HCT116 (cell line): Measurements from ENCODE around the gene ST3GAL5. TPM values are rescaled to one million over a fixed set of nuclear protein-coding genes. Genes with fewer than 3 reads are reported as not detected.

Experiments
- ATAC-seq: fragments of 200-7000 bp; cut with Tn5 transposase; 2 replicates; pipeline ENCODE4 v1.9.1; 2020; ENCODE audit warnings: mild to moderate bottlenecking, moderate library complexity
- BruUV-seq: library from RNA; stranded (reverse); fragments of 400-500 nt; replicated peaks from 2 replicates; lab custom pipeline; 2021; lab: Mats Ljungman, UMichigan
- CTCF ChIA-PET: fragments of 300-600 bp; sonication (Branson Sonifier 250); formaldehyde crosslinking; loops from one replicate; lab custom pipeline; 2021; ENCODE audit warnings: antibody characterized with exemption; lab: Charles Lee
- POLR2A ChIA-PET: fragments of 300-600, 350-600 bp; sonication (Branson Sonifier 250); formaldehyde crosslinking; loops from one replicate; lab custom pipeline; 2021; ENCODE audit warnings: antibody characterized with exemption; lab: Charles Lee
- RAD21 ChIA-PET, 2 experiments: fragments of 300-600 bp; sonication (Branson Sonifier 250); formaldehyde crosslinking; loops; one replicate each; lab custom pipeline; 2023; ENCODE audit warnings: low total read pairs in 2 of 2; ENCODE audit not compliant: uncharacterized antibody in 2 of 2, unreplicated experiment in 2 of 2, low non-redundant PET in 1 of 2; lab: Charles Lee
- DNase-seq: peaks from one replicate; pipeline ENCODE4 v3.0.0-alpha.2; 2010; ENCODE audit warnings: low read depth, low spot score
- H2AFZ ChIP-seq: fragments of 200-600 bp; shearing (Covaris generic), sonication (generic); 2 replicates; pipeline ENCODE4 v1.6.1; 2017; ENCODE audit warnings: low read depth, mixed run types, mixed read lengths, antibody characterized with exemption, low read length; ENCODE audit not compliant: poor library complexity, severe bottlenecking
- H3K27ac ChIP-seq: 2 replicates; pipeline ENCODE4 v1.5.1; 2012; ENCODE audit warnings: low read depth, low read length
- H3K27me3 ChIP-seq: fragments of 200-600 bp; sonication (generic); 2 replicates; pipeline ENCODE4 v1.6.1; 2016; ENCODE audit warnings: mixed run types, low read length, mixed read lengths; ENCODE audit not compliant: insufficient read depth
- H3K36me3 ChIP-seq, 2 experiments: fragments of 200-500 bp in 1 of 2; fragments of 200-600 bp in 1 of 2; sonication (Bioruptor generic) in 1 of 2; sonication (generic) in 1 of 2; 2 replicates each; pipeline versions ENCODE4 v1.5.1 to v1.6.1; 2014 to 2016; ENCODE audit warnings: low read length in 2 of 2, inconsistent platforms in 1 of 2, mixed read lengths in 1 of 2, mixed run types in 1 of 2; ENCODE audit not compliant: insufficient read depth in 2 of 2, control insufficient read depth in 1 of 2
- H3K4me1 ChIP-seq, 2 experiments: fragments of 200-600 bp in 1 of 2; sonication (generic) in 1 of 2; 2 replicates each; pipeline versions ENCODE4 v1.5.1 to v1.6.1; 2012 to 2017; ENCODE audit warnings: low read length in 2 of 2, inconsistent platforms in 1 of 2, mild to moderate bottlenecking in 1 of 2, mixed read lengths in 1 of 2, mixed run types in 1 of 2, moderate library complexity in 1 of 2; ENCODE audit not compliant: insufficient read depth in 2 of 2, control insufficient read depth in 1 of 2
- H3K4me2 ChIP-seq: fragments of 200-600 bp; sonication (generic); 2 replicates; pipeline ENCODE4 v1.6.1; 2017; ENCODE audit warnings: mixed run types, low read length, mixed read lengths
- H3K4me3 ChIP-seq, 2 experiments: fragments of 200-600 bp in 1 of 2; sonication (generic) in 1 of 2; replicated peaks in 1 of 2; 2 replicates each; pipeline ENCODE4 v1.5.1; 2011 to 2016; ENCODE audit warnings: low read length in 2 of 2, control low read depth in 1 of 2, low read depth in 1 of 2, mild to moderate bottlenecking in 1 of 2, mixed read lengths in 1 of 2, mixed run types in 1 of 2
- H3K79me2 ChIP-seq: fragments of 200-600 bp; sonication (generic); 2 replicates; pipeline ENCODE4 v1.6.1; 2017; ENCODE audit warnings: mild to moderate bottlenecking, mixed run types, low read length, moderate library complexity, mixed read lengths; ENCODE audit not compliant: insufficient read depth
- H3K9ac ChIP-seq: fragments of 200-600 bp; sonication (generic); 2 replicates; pipeline ENCODE4 v1.6.1; 2016; ENCODE audit warnings: low read length, mixed read lengths
- H3K9me2 ChIP-seq: fragments of 200-600 bp; sonication (generic), shearing (Covaris generic); 2 replicates; pipeline ENCODE4 v1.6.1; 2017; ENCODE audit warnings: mixed run types, mild to moderate bottlenecking, moderate library complexity; ENCODE audit not compliant: insufficient read depth
- H3K9me3 ChIP-seq, 2 experiments: fragments of 200-500 bp in 1 of 2; fragments of 200-600 bp in 1 of 2; sonication (Bioruptor generic) in 1 of 2; sonication (generic) in 1 of 2; 2 replicates each; pipeline ENCODE4 v1.6.1; 2014 to 2017; ENCODE audit warnings: low read length in 2 of 2, mixed read lengths in 2 of 2, inconsistent platforms in 1 of 2, low read depth in 1 of 2, mild to moderate bottlenecking in 1 of 2, mixed run types in 1 of 2, moderate library complexity in 1 of 2; ENCODE audit not compliant: control insufficient read depth in 1 of 2, insufficient read depth in 1 of 2
- H4K20me1 ChIP-seq: fragments of 200-600 bp; sonication (generic), shearing (Covaris generic); 2 replicates; pipeline ENCODE4 v1.6.1; 2017; ENCODE audit warnings: mixed run types, mild to moderate bottlenecking, moderate library complexity; ENCODE audit not compliant: insufficient read depth
- ATF3 ChIP-seq: IDR thresholded peaks from 2 replicates; pipeline ENCODE4 v1.6.1; 2012
- CEBPB ChIP-seq: IDR thresholded peaks from 2 replicates; pipeline ENCODE4 v1.6.1; 2012; ENCODE audit warnings: low read depth
- EGR1 ChIP-seq: IDR thresholded peaks from 2 replicates; pipeline ENCODE4 v1.6.1; 2012; ENCODE audit warnings: low read depth
- ELF1 ChIP-seq: IDR thresholded peaks from 2 replicates; pipeline ENCODE4 v1.6.1; 2012; ENCODE audit warnings: low read depth, borderline replicate concordance
- EZH2 ChIP-seq: fragments of 200-600 bp; sonication (generic); IDR thresholded peaks from 2 replicates; pipeline ENCODE4 v1.6.1; 2017; ENCODE audit warnings: antibody characterized with exemption, mixed run types
- EZH2phosphoT487 ChIP-seq: fragments of 200-600 bp; IDR thresholded peaks from 2 replicates; pipeline ENCODE4 v1.6.1; 2018; ENCODE audit warnings: antibody characterized with exemption, borderline replicate concordance
- FOSL1 ChIP-seq: IDR thresholded peaks from 2 replicates; pipeline ENCODE4 v1.6.1; 2012; ENCODE audit warnings: low read depth
- JUND ChIP-seq: IDR thresholded peaks from 2 replicates; pipeline ENCODE4 v1.6.1; 2012
- POLR2AphosphoS5 ChIP-seq: IDR thresholded peaks from 2 replicates; pipeline ENCODE4 v1.6.1; 2011; ENCODE audit warnings: mild to moderate bottlenecking, low read depth, low read length, moderate library complexity
- RAD21 ChIP-seq: IDR thresholded peaks from 2 replicates; pipeline ENCODE4 v1.6.1; 2012; ENCODE audit warnings: low read depth, mild to moderate bottlenecking
- SP1 ChIP-seq: IDR thresholded peaks from 2 replicates; pipeline ENCODE4 v1.6.1; 2012; ENCODE audit warnings: low read depth
- SRF ChIP-seq: IDR thresholded peaks from 2 replicates; pipeline ENCODE4 v1.6.1; 2012; ENCODE audit warnings: low read depth
- TCF7L2 ChIP-seq: IDR thresholded peaks from 2 replicates; pipeline ENCODE4 v1.7.0; 2011; ENCODE audit warnings: borderline replicate concordance, inconsistent platforms; ENCODE audit not compliant: insufficient read depth, insufficient read length; ENCODE audit errors: extremely low read depth
- ZBTB33 ChIP-seq: IDR thresholded peaks from 2 replicates; pipeline ENCODE4 v1.6.1; 2011; ENCODE audit warnings: mild to moderate bottlenecking, low read length, moderate library complexity; ENCODE audit not compliant: insufficient replicate concordance; ENCODE audit errors: extremely low read depth
- ZFX ChIP-seq: fragments of 450-650 bp; IDR thresholded peaks from 2 replicates; pipeline ENCODE4 v1.6.1; 2017
- ZNF274 ChIP-seq: fragments of 200-500 bp; sonication (Bioruptor generic); IDR thresholded peaks from 2 replicates; pipeline ENCODE4 v1.6.1; 2014; ENCODE audit warnings: mild to moderate bottlenecking, low read depth, low read length, inconsistent platforms
- intact Hi-C: fragments of 100-400 bp; cut with micrococcal nuclease; formaldehyde crosslinking; loops from 2 replicates; pipeline ENCODE4 v1.10.0; 2022
- total RNA-seq: library from RNA; stranded (reverse); gene quantifications from one replicate; pipeline ENCODE4 v1.2.1, GENCODE V29; 2021; ENCODE audit not compliant: unreplicated experiment
- TF ChIP-seq, protein P1 (sequence below): IDR thresholded peaks from 2 replicates; pipeline ENCODE4 v1.6.1; 2012

ST3GAL5 gene
- total RNA-seq, 1 experiment from 2014 or later = 14.8 TPM

- H3K9ac ChIP-seq = no peak overlapping the region
- ChIA-PET RAD21 (no interaction called here), CTCF (no interaction called here), POLR2A (no interaction called here)
- no peaks in the 10 kb centered on the region for H3K9me2 ChIP-seq
- no peak for DNase-seq
- no peaks in the 10 kb centered on the region for H3K9me3 ChIP-seq
- H3K4me2 ChIP-seq = no peak overlapping the region
- H3K4me3 ChIP-seq = no peak overlapping the region
- intact Hi-C loops = no loop called here
- ATAC-seq = no peak
- H3K79me2 ChIP-seq = no peaks in the 10 kb centered on the region
- BruUV-seq = no TSS peak
- no peaks in the 10 kb centered on the region for H4K20me1 ChIP-seq
- no peaks in the 10 kb centered on the region for H3K27me3 ChIP-seq
- H3K27ac ChIP-seq = no peak overlapping the region
- no peaks in the 10 kb centered on the region for H3K36me3 ChIP-seq
- TF ChIP-seq ELF1 (no peak), ZFX (no peak), SP1 (no peak), ATF3 (no peak), RAD21 (no peak), JUND (no peak), TCF7L2 (no peak), EGR1 (no peak), POLR2AphosphoS5 (no peak), EZH2phosphoT487 (no peak)
- TF ChIP-seq, protein P1, sequence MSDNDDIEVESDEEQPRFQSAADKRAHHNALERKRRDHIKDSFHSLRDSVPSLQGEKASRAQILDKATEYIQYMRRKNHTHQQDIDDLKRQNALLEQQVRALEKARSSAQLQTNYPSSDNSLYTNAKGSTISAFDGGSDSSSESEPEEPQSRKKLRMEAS = no peak
- no peaks in the 10 kb centered on the region for H3K4me1 ChIP-seq
- H2AFZ ChIP-seq = no peak overlapping the region
Measured at GRCh38 chr2:85852937-85853498, 35.8 kb downstream of the ST3GAL5 start.

- CTCF ChIA-PET = no interaction called here
- no peak for TF ChIP-seq CEBPB
- TF ChIP-seq POLR2AphosphoS5 = no peak
- no peak for TF ChIP-seq EZH2phosphoT487
- no peak for TF ChIP-seq EZH2
- no peak for TF ChIP-seq EGR1
- no peak for TF ChIP-seq RAD21
- no peak for TF ChIP-seq FOSL1
- TF ChIP-seq SRF = no peak
- no peak for TF ChIP-seq ZBTB33
- no peak for TF ChIP-seq JUND
- no peak for TF ChIP-seq ZNF274
- no peak for TF ChIP-seq ZFX
Measured at GRCh38 chr2:85852152-85852840, 36.5 kb downstream of the ST3GAL5 start.

More at GRCh38 chr2:85852152-85852840, 36.5 kb downstream of the ST3GAL5 start:
- Histone ChIP-seq H3K4me1 (no peaks in the 10 kb centered on the region), H3K79me2 (no peaks in the 10 kb centered on the region), H3K9me3 (no peaks in the 10 kb centered on the region), H3K27ac (no peak overlapping the region), H3K4me2 (no peak overlapping the region), H3K9ac (no peak overlapping the region), H3K9me2 (no peaks in the 10 kb centered on the region), H2AFZ (no peak overlapping the region), H3K4me3 (no peak overlapping the region), H3K36me3 (no peaks in the 10 kb centered on the region), H3K27me3 (no peaks in the 10 kb centered on the region), H4K20me1 (no peaks in the 10 kb centered on the region)
- ChIA-PET RAD21 (no interaction called here), POLR2A (no interaction called here)
- no TSS peak for BruUV-seq
- ATAC-seq = no peak
- DNase-seq = no peak
- intact Hi-C loops = no loop called here
